Measurements from ENCODE around the gene ADAM10.
"Not testable (repeated sequence)": the region's sequence is repeated elsewhere in the genome, so short reads cannot be mapped to it uniquely, and the experiment has no call there.

ADAM10 gene

GRCh38 chr15:58669108-58669507 lies 80.4 kb downstream of the ADAM10 start:
- DNase-seq, result no peak

GRCh38 chr15:58666957-58667356 lies 82.5 kb downstream of the ADAM10 start:
- no peak for DNase-seq

- no peak for DNase-seq
Observed at GRCh38 chr15:58665672-58666071, 83.8 kb downstream of the ADAM10 start.

GRCh38 chr15:58650102-58650501 lies 99.4 kb downstream of the ADAM10 start:
- no peak for DNase-seq

- no peak for DNase-seq
Observed at GRCh38 chr15:58649175-58649574, 100.3 kb downstream of the ADAM10 start.

GRCh38 chr15:58643996-58644395 lies 105.5 kb downstream of the ADAM10 start:
- no peak for DNase-seq

GRCh38 chr15:58641660-58642059 lies 107.8 kb downstream of the ADAM10 start:
- DNase-seq, result no peak

- DNase-seq, result no peak
Observed at GRCh38 chr15:58639992-58640391, 109.5 kb downstream of the ADAM10 start.

GRCh38 chr15:58639002-58639756 lies 110.3 kb downstream of the ADAM10 start:
- no peak for DNase-seq

- no peak for DNase-seq
Observed at GRCh38 chr15:58632789-58633188, 116.7 kb downstream of the ADAM10 start.

- DNase-seq, result no peak
Observed at GRCh38 chr15:58631319-58631718, 118.2 kb downstream of the ADAM10 start.

GRCh38 chr15:58629625-58630024 lies 119.9 kb downstream of the ADAM10 start:
- DNase-seq, result no peak

- no peak for DNase-seq
Observed at GRCh38 chr15:58628206-58628947, 121.1 kb downstream of the ADAM10 start.

- DNase-seq, result no peak
Observed at GRCh38 chr15:58627701-58628100, 121.8 kb downstream of the ADAM10 start.

GRCh38 chr15:58627046-58627445 lies 122.5 kb downstream of the ADAM10 start:
- no peak for DNase-seq

GRCh38 chr15:58626378-58626777 lies 123.1 kb downstream of the ADAM10 start:
- DNase-seq, result no peak

- no peak for DNase-seq
Observed at GRCh38 chr15:58622877-58623276, 126.6 kb downstream of the ADAM10 start.

- DNase-seq, result not testable (repeated sequence)
Observed at GRCh38 chr15:58620268-58620667, 129.2 kb downstream of the ADAM10 start.

- DNase-seq, result no peak
Observed at GRCh38 chr15:58616171-58616570, 133.3 kb downstream of the ADAM10 start.

GRCh38 chr15:58611731-58612676 lies 137.5 kb downstream of the ADAM10 start:
- DNase-seq, result no peak

- no peak for DNase-seq
Observed at GRCh38 chr15:58608711-58609110, 140.8 kb downstream of the ADAM10 start.

GRCh38 chr15:58608129-58608590 lies 141.3 kb downstream of the ADAM10 start:
- peak; percentile 19 for DNase-seq

- DNase-seq, result no peak
Observed at GRCh38 chr15:58606577-58607080, 142.9 kb downstream of the ADAM10 start.

Data from NCI-H526 treated with DMSO at 0.1 percent for 48 hours (cell line).